Measurements from ENCODE around the gene RNF214. TPM values are rescaled to one million over a fixed set of nuclear protein-coding genes. Genes with fewer than 3 reads are reported as not detected.

The RNF214 gene
- total RNA-seq, 1 donor: 13.4 TPM

DNA sequence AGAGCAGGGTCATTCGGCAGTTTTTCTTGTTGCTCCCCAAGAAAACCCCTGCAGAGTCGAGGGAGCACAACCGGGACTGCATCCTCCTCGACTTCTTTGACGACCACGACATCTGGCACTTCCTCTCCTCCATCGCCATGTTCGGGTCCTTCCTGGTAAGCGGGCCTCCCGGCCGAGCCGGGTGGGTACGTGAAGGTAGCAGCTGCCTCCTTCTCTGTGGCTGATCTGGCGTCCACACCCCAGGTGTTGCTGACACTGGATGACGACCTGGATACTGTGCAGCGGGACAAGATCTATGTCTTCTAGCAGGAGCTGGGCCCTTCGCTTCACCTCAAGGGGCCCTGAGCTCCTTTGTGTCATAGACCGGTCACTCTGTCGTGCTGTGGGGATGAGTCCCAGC lies 36.7 kb upstream of the RNF214 start:
- no peak overlapping the region for H3K27ac ChIP-seq (ENCODE audit: low read depth, low read length)
- peak; percentile 38 for DNase-seq (ENCODE audit: insufficient read length, low spot score, missing footprints)
- H3K79me2 ChIP-seq (ENCODE audit: insufficient read depth, low read length): peaks cover 29% of the 10 kb centered on the region
- no peak overlapping the region for H2AFZ ChIP-seq (ENCODE audit: low read length)
- H3K9me3 ChIP-seq (ENCODE audit: low read depth, low read length): no peaks in the 10 kb centered on the region
- TF ChIP-seq, protein P1, sequence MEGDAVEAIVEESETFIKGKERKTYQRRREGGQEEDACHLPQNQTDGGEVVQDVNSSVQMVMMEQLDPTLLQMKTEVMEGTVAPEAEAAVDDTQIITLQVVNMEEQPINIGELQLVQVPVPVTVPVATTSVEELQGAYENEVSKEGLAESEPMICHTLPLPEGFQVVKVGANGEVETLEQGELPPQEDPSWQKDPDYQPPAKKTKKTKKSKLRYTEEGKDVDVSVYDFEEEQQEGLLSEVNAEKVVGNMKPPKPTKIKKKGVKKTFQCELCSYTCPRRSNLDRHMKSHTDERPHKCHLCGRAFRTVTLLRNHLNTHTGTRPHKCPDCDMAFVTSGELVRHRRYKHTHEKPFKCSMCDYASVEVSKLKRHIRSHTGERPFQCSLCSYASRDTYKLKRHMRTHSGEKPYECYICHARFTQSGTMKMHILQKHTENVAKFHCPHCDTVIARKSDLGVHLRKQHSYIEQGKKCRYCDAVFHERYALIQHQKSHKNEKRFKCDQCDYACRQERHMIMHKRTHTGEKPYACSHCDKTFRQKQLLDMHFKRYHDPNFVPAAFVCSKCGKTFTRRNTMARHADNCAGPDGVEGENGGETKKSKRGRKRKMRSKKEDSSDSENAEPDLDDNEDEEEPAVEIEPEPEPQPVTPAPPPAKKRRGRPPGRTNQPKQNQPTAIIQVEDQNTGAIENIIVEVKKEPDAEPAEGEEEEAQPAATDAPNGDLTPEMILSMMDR (IDR thresholded peaks at IDR 0.05; ENCODE audit: extremely low read depth, low read depth, low read length): no peak
- H4K20me1 ChIP-seq (ENCODE audit: insufficient read depth, low read length): peaks cover 14% of the 10 kb centered on the region
- H3K4me2 ChIP-seq (ENCODE audit: insufficient read depth, low read length): no peak overlapping the region
- peaks cover 56% of the 10 kb centered on the region for H3K36me3 ChIP-seq (ENCODE audit: insufficient read depth, low read length)
- no peaks in the 10 kb centered on the region for H3K27me3 ChIP-seq (ENCODE audit: insufficient read depth, low read length)
- no peak overlapping the region for H3K4me3 ChIP-seq (ENCODE audit: insufficient read depth, low read length)
- peaks cover 12% of the 10 kb centered on the region for H3K4me1 ChIP-seq (ENCODE audit: insufficient read depth, low read length)

DNA sequence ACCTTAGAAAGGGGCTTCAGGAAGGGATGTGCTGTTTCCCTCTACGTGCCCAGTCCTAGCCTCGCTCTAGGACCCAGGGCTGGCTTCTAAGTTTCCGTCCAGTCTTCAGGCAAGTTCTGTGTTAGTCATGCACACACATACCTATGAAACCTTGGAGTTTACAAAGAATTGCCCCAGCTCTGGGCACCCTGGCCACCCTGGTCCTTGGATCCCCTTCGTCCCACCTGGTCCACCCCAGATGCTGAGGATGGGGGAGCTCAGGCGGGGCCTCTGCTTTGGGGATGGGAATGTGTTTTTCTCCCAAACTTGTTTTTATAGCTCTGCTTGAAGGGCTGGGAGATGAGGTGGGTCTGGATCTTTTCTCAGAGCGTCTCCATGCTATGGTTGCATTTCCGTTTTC lies 35.5 kb upstream of the RNF214 start:
- Histone ChIP-seq H3K9me3 (ENCODE audit: low read depth, low read length) (no peaks in the 10 kb centered on the region), H3K4me1 (ENCODE audit: insufficient read depth, low read length) (peaks cover 19% of the 10 kb centered on the region), H4K20me1 (ENCODE audit: insufficient read depth, low read length) (peaks cover 27% of the 10 kb centered on the region), H3K4me3 (ENCODE audit: insufficient read depth, low read length) (no peak overlapping the region), H3K4me2 (ENCODE audit: insufficient read depth, low read length) (no peak overlapping the region), H3K36me3 (ENCODE audit: insufficient read depth, low read length) (peaks cover 58% of the 10 kb centered on the region), H3K27ac (ENCODE audit: low read depth, low read length) (peak overlapping the region; percentile 16), H3K27me3 (ENCODE audit: insufficient read depth, low read length) (no peaks in the 10 kb centered on the region), H2AFZ (ENCODE audit: low read length) (no peak overlapping the region), H3K79me2 (ENCODE audit: insufficient read depth, low read length) (peaks cover 41% of the 10 kb centered on the region)
- TF ChIP-seq, protein P1 (IDR thresholded peaks at IDR 0.05; ENCODE audit: extremely low read depth, low read depth, low read length): no peak
- DNase-seq (ENCODE audit: insufficient read length, low spot score, missing footprints): peak; percentile 43

DNA sequence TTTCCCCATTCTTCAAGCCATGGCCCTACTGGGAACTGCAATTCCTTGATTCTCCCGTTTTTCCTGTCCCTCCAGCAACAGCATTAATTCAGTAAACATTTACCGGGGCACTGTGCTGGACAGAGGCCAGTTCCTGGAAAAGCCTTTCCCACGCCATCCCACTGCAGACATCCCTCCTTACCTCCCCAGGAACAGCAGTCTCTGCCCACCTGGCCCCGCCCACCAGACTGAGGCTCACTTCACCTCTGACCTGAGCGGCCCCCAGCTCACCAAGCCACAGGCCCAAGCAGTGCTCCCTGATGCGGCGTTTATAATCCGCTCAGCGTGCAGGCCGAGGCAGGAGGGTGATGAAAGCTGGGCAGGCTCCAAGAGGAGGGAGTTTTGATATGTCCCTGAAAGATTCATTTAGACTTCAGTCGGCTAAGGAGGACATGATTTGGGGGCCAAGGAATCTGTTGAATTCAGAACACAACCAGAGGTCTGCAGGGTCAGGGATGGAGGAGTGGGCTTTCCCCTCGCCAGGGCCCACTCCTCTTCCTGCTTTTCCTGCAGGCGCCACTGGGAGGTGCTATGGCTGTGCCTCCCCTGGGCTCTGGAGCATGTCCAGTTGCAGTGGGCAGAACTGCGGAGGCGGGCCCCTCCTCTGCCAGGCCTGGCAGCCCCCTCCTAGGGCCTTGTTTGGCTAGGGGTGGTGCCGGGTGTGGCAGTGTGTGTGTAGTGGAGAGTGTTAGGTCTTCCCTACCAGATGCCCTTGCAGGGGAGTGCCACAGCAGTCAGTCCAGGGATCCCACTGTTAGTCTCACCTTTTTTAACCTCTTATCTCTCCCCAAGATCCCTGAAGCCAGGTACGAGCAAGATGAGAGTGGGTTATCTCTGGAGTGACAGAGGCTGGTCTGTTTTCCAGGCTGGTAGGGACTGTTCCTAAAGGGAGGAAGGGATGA lies 34.7 kb upstream of the RNF214 start:
- TF ChIP-seq, protein P1 (IDR thresholded peaks at IDR 0.05; ENCODE audit: extremely low read depth, low read depth, low read length): peak; percentile 51
- Histone ChIP-seq H3K9me3 (ENCODE audit: low read depth, low read length) (no peaks in the 10 kb centered on the region), H3K4me1 (ENCODE audit: insufficient read depth, low read length) (peaks cover 27% of the 10 kb centered on the region), H4K20me1 (ENCODE audit: insufficient read depth, low read length) (peaks cover 34% of the 10 kb centered on the region), H3K79me2 (ENCODE audit: insufficient read depth, low read length) (peaks cover 49% of the 10 kb centered on the region), H2AFZ (ENCODE audit: low read length) (no peak overlapping the region), H3K4me3 (ENCODE audit: insufficient read depth, low read length) (peak overlapping the region; percentile 96), H3K36me3 (ENCODE audit: insufficient read depth, low read length) (peaks cover 62% of the 10 kb centered on the region), H3K4me2 (ENCODE audit: insufficient read depth, low read length) (peak overlapping the region; percentile 91), H3K27me3 (ENCODE audit: insufficient read depth, low read length) (no peaks in the 10 kb centered on the region), H3K27ac (ENCODE audit: low read depth, low read length) (peak overlapping the region; percentile 96)
- DNase-seq (ENCODE audit: insufficient read length, low spot score, missing footprints): peak; percentile 77

DNA sequence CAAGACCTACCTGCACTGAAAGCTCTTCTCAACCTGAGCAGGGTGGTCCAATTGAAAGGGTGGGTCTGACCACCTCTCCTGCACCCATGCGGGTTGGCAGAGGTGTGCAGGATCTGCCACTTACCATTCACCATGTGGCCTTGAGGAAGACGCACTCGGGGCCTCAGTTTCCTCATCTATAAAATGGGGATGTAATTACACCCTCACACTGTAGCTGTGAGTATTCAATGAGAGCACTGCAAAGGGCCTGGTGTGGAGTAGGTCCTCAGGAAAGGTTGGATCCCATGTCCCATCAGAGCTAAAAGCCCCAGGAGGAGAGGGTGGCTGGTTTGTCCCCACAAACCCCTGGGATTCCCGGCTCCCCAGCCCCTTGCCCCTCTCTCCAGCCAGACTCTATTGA lies 33.9 kb upstream of the RNF214 start:
- DNase-seq (ENCODE audit: insufficient read length, low spot score, missing footprints): no peak
- Histone ChIP-seq H3K27ac (ENCODE audit: low read depth, low read length) (peak overlapping the region; percentile 96), H3K4me3 (ENCODE audit: insufficient read depth, low read length) (peak overlapping the region; percentile 96), H3K27me3 (ENCODE audit: insufficient read depth, low read length) (no peaks in the 10 kb centered on the region), H2AFZ (ENCODE audit: low read length) (no peak overlapping the region), H3K4me2 (ENCODE audit: insufficient read depth, low read length) (peak overlapping the region; percentile 91), H3K4me1 (ENCODE audit: insufficient read depth, low read length) (peaks cover 34% of the 10 kb centered on the region), H4K20me1 (ENCODE audit: insufficient read depth, low read length) (peaks cover 43% of the 10 kb centered on the region), H3K36me3 (ENCODE audit: insufficient read depth, low read length) (peaks cover 62% of the 10 kb centered on the region), H3K79me2 (ENCODE audit: insufficient read depth, low read length) (peaks cover 57% of the 10 kb centered on the region), H3K9me3 (ENCODE audit: low read depth, low read length) (no peaks in the 10 kb centered on the region)
- TF ChIP-seq, protein P1 (IDR thresholded peaks at IDR 0.05; ENCODE audit: extremely low read depth, low read depth, low read length): no peak

All from osteoblast (primary cell).